GM19372 (cell line): Measurements from ENCODE around the gene PMM1.
"Not testable (repeated sequence)": the region's sequence is repeated elsewhere in the genome, so short reads cannot be mapped to it uniquely, and the experiment has no call there.

Source experiments
- ATAC-seq: cut with Tn5 transposase; IDR thresholded peaks from one replicate; pipeline ENCODE4 v1.9.1; 2021; ENCODE audit warnings: mild to moderate bottlenecking, low read depth, moderate library complexity; ENCODE audit not compliant: unreplicated experiment

The PMM1 gene

GRCh38 chr22:41598081-41598480 is 8.4 kb upstream of the PMM1 start:
- no peak for ATAC-seq

- ATAC-seq: no peak
Observed at GRCh38 chr22:41597635-41597953, 8.0 kb upstream of the PMM1 start.

DNA sequence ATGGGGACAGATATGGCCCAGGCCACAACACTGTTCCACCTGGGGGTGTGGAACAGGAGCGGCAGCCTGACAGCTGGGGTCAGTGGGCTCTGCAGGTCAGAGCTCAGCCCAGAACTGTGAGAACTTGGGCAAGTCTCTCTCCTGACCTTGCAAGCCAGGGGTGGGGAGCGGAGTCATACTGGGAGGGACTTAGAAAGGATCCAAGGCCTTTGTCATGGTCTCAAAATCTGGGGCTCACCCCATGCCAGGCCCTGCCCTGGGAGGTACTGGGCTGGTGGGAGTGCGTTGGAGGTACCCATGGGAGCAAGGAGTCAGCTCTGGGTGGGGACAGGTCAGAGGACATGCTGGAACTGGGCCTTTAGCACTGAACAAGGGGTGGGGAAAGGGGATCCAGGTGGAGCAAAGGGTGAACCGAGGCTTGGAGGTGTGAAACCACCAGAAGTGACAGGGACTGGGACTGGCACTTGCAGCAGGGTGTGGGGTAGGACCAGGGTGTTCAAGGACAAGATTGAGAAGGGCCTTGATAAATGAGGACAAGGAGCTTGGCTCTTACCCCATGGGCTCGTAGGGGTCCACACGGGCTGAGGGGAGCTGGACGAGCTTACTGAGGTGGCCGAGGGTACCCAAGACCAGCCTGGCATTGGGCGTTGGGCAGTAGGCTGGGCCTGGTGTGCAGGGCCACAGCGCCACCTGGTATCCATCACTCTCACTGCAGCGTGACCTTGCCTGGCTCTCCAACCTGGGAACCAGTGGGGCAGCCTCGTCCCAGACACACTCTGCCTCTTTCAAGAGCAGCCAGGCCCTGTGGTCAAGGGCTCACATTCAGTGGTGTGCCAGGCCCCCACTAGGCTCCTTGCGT is 7.4 kb upstream of the PMM1 start:
- no peak for ATAC-seq

DNA sequence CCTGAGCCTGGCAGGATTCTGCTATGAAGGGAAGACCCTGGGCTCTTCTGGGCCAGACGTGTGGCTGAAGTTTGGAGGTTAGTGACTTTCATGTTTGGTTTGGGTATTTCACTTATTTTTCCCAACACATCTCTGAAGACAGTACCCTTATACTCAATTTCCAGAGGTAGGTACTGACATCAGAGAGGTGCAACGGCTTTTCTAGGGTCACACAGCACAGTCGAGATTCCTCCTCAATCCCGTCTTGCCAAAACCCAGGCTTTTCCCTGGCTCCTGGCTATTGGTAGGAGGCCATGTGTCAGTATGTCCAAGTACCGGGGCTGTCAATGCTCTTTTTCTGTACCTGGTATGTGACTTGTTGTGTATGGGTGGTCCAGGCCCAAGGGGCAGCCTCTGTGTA is 6.1 kb upstream of the PMM1 start:
- ATAC-seq: no peak

DNA sequence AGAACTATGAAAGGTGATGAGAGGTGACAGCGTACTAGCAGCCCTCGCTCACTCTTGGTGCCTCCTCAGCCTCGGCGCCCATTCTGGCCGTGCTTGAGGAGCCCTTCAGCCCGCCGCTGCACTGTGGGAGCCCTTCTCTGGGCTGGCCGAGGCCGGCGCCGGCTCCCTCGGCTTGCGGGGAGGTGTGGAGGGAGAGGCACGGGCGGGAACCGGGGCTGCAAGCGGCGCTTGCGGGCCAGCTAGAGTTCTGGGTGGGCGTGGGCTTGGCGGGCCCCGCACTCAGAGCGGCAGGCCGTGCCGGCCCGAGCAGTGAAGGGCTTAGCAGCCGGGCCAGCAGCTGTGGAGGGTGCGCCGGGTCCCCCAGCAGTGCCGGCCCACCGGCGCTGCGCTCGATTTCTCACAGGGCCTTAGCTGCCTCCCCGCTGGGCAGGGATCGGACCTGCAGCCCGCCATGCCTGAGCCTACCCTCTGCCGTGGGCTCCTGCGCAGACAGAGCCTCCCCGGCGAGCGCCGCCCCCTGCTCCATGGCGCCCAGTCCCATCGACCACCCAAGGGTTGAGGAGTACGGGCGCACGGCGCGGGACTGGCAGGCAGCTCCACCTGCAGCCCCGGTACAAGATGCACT is 3.8 kb upstream of the PMM1 start:
- ATAC-seq: not testable (repeated sequence)

GRCh38 chr22:41587347-41587723 is 2.3 kb downstream of the PMM1 start:
- no peak for ATAC-seq

GRCh38 chr22:41585898-41586297 is 3.7 kb downstream of the PMM1 start:
- ATAC-seq: no peak

- no peak for ATAC-seq
Observed at GRCh38 chr22:41584881-41585280, 4.8 kb downstream of the PMM1 start.

GRCh38 chr22:41582694-41583093 is 6.9 kb downstream of the PMM1 start:
- no peak for ATAC-seq

DNA sequence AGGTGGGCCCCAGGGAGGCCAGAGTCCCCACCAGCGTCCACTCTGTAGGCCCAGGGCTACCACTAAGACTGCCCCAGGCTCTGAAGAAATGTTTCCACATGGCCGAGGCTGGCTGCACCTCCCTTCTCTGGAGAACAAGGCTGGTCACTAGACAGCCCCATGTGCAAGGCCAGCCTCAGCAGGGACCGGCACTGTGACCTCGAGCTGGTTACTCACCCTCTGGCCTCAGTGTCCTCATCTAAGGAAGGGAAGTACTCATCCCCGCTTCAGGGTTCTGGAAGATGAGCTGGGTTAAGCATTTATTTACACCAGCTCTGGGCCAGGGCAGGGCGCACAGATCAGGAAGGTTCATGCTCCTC is 9.7 kb downstream of the PMM1 start:
- ATAC-seq: no peak

- ATAC-seq: no peak
Observed at GRCh38 chr22:41579297-41579996, 10.2 kb downstream of the PMM1 start.

GRCh38 chr22:41578818-41579217 is 10.8 kb downstream of the PMM1 start:
- no peak for ATAC-seq

- no peak for ATAC-seq
Observed at GRCh38 chr22:41578114-41578513, 11.5 kb downstream of the PMM1 start.

DNA sequence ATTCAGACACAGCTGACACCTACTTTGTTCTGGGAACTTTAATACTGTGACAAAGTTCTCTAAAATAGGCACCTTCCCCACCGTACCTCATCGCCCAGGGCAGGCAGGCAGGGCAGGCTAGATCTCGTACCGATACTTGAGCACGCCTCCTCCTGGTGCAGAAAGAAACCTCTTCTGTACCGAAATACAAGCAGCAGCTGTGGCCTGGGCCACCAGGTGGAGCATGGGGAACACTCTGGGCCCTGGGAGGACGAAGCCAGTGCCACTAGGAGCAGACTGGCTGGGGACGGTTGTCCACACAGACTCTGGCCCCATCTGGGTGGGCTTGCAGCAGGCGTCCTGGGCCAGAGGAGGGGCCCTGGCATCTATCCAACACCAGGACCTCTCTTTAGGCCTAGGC is 12.8 kb downstream of the PMM1 start:
- ATAC-seq: no peak

- ATAC-seq: no peak
Observed at GRCh38 chr22:41575533-41575932, 14.1 kb downstream of the PMM1 start.

- ATAC-seq: no peak
Observed at GRCh38 chr22:41574847-41575381, 14.7 kb downstream of the PMM1 start.

DNA sequence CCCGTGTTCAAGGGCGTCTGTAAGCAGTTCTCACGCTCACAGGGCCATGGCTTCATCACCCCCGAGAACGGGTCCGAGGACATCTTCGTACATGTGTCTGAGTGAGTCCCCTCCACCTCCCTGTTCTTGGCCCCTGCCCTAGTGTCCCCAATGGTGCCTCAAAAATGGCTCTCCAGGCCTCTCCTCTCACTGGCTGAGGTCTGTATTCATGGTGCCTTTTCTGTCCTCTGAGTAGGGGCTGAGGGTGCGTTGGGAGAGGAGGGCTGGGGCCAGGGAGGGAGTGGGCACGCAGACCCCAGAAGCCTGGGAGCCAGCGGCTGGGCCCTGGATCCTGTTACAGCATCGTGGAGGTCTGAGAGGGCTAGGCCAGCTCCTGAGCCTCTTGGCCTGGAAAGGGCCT is 16.0 kb downstream of the PMM1 start:
- ATAC-seq: no peak

GRCh38 chr22:41572305-41572704 is 17.3 kb downstream of the PMM1 start:
- ATAC-seq: not testable (repeated sequence)

DNA sequence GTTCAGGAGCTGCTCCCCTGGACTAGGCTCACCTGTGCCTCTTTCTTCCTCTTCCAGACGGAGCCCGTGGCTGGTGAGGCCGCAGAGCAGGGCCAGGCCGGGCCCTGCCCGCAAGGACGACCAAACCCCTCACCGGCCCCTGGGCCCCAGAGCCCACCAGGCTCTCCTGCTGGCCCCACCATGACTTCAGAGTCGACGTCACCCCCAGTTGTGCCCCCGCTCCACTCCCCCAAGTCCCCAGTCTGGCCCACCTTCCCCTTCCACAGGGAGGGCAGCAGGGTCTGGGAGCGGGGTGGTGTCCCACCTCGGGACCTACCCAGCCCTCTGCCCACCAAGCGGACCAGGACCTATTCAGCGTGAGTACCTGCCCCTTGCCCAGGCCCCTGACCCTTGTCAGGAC is 17.9 kb downstream of the PMM1 start:
- ATAC-seq: no peak

GRCh38 chr22:41570221-41570620 is 19.4 kb downstream of the PMM1 start:
- ATAC-seq: no peak

GRCh38 chr22:41568811-41569210 is 20.8 kb downstream of the PMM1 start:
- ATAC-seq: no peak

DNA sequence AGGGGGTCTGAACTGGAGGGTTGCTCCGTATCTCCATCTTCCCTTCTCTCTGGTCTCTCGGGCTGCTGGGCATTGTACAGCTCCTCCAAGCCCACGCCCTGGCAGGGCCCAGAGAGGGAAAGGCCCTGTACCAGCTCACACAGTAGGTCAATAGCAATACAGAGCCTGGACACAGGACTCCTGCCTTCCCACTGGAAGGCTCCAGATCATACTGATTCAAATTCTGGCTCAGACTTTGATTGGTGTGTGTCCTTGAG is 22.2 kb downstream of the PMM1 start:
- ATAC-seq: no peak
